ENCODE measurements around the gene TP53. TPM values are rescaled to one million over a fixed set of nuclear protein-coding genes. Genes with fewer than 3 reads are reported as not detected.

Gene TP53
- total and polyA plus RNA-seq, 2 donors from 2014 or later: 14.8 to 66.9 TPM

DNA sequence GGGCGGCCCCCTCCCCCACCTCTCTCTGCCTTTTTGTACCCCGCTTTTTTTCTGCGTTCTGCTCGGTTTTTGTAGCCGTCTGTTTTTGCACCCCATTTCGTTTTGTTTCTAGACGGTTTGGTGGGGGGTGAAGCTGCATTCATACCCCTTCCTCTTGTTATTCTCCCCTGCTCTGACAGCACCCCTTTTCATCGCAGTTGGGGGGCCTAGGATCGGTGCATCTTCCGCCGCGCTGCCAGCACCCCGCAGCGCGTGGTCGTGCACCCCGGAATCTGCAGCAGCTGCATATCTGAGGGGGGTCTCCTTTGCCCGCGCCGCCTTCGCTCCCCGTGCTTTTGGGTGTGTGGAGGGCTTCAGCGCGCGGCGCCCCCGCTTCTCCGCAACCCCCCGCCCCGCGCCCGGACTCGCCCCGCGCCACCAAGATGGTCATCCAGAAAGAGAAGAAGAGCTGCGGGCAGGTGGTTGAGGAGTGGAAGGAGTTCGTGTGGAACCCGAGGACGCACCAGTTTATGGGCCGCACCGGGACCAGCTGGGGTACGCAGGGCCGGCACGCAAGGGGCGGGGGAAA is 36.1 kb downstream of the TP53 start:
- Histone ChIP-seq H3K27ac (ENCODE audit: low read depth in 2 of 2, low read length in 2 of 2) (no peak overlapping the region), H3K9ac (ENCODE audit: low read length in 3 of 3) (peak overlapping the region in 1 of 3 donors; percentile 51), H3K4me3 (ENCODE audit: low read length in 3 of 3) (peak overlapping the region; percentile 26 to 71 (median 47)), H3K4me1 (ENCODE audit: control insufficient read depth in 2 of 3, insufficient read depth in 2 of 3, low read depth in 1 of 3, low read length in 3 of 3) (peaks cover 0 to 6% (median 0%) of the 10 kb centered on the region in 3 donors), H3K9me3 (ENCODE audit: control insufficient read depth in 2 of 3, insufficient read depth in 1 of 3, low read length in 3 of 3) (no peaks in the 10 kb centered on the region), H3K27me3 (ENCODE audit: control insufficient read depth, insufficient read depth, low read length) (no peaks in the 10 kb centered on the region), H3K36me3 (ENCODE audit: control insufficient read depth in 2 of 3, insufficient read depth in 3 of 3, low read length in 3 of 3) (no peaks in the 10 kb centered on the region)
- peak in 1 of 5 donors; percentile 66 for DNase-seq
- TF ChIP-seq, protein P1, sequence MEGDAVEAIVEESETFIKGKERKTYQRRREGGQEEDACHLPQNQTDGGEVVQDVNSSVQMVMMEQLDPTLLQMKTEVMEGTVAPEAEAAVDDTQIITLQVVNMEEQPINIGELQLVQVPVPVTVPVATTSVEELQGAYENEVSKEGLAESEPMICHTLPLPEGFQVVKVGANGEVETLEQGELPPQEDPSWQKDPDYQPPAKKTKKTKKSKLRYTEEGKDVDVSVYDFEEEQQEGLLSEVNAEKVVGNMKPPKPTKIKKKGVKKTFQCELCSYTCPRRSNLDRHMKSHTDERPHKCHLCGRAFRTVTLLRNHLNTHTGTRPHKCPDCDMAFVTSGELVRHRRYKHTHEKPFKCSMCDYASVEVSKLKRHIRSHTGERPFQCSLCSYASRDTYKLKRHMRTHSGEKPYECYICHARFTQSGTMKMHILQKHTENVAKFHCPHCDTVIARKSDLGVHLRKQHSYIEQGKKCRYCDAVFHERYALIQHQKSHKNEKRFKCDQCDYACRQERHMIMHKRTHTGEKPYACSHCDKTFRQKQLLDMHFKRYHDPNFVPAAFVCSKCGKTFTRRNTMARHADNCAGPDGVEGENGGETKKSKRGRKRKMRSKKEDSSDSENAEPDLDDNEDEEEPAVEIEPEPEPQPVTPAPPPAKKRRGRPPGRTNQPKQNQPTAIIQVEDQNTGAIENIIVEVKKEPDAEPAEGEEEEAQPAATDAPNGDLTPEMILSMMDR (IDR thresholded peaks at IDR 0.05; ENCODE audit: borderline replicate concordance, extremely low read depth, insufficient read depth): no peak
- intact Hi-C loops (cut with DNase I): no loop called here
- FAIRE-seq: no peak

DNA sequence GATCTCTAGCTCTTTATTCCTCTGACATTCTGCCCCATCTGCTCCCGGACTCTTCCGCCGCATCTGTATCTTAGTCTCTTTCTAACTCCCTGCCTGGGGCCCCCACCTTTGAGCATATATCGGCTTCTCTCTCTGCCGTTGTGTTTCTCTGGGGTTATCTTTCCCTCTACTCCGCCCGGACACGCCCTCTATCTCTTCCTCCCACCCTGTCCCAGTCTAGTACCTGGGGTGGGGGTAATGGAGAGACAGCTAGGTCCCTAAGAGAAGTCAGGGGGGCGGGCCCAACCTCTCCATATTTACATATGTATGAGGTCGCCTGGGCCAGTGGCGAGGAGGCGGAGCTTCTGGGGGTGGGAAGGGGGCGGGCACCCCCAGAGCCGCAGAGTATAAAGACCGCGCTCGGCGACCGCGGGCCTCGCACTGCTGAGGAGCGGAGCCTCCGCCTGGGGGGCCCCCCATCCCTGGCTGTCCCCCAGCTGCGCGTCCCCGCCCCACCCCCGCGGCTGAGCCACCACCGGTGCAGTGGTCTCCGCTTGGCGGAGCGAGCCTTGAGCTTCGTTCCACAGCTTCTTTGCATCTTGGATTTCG is 36.7 kb downstream of the TP53 start, which contains the start of gene ATP1B2:
ATP1B2 (plus strand) TSS at position 418 of the 588 bp plus-strand sequence. CDS start 593 bp downstream, outside the sequence.
- H3K36me3 ChIP-seq (ENCODE audit: control insufficient read depth in 2 of 3, insufficient read depth in 3 of 3, low read length in 3 of 3): no peaks in the 10 kb centered on the region
- no peaks in the 10 kb centered on the region for H3K9me3 ChIP-seq (ENCODE audit: control insufficient read depth in 2 of 3, insufficient read depth in 1 of 3, low read length in 3 of 3)
- intact Hi-C loops (cut with DNase I): no loop called here
- FAIRE-seq: no peak
- no peaks in the 10 kb centered on the region for H3K27me3 ChIP-seq (ENCODE audit: control insufficient read depth, insufficient read depth, low read length)
- peak within 1 kb of the TSS; percentile 26 to 71 (median 47) for H3K4me3 ChIP-seq (ENCODE audit: low read length in 3 of 3)
- DNase-seq: peak; percentile 81 to 91 (median 88)
- peaks cover 0 to 6% (median 0%) of the 10 kb centered on the region in 3 donors for H3K4me1 ChIP-seq (ENCODE audit: control insufficient read depth in 2 of 3, insufficient read depth in 2 of 3, low read depth in 1 of 3, low read length in 3 of 3)
- no peak within 1 kb of the TSS for H3K27ac ChIP-seq (ENCODE audit: low read depth in 2 of 2, low read length in 2 of 2)
- TF ChIP-seq, protein P1 (IDR thresholded peaks at IDR 0.05; ENCODE audit: borderline replicate concordance, extremely low read depth, insufficient read depth): no peak
- peak within 1 kb of the TSS in 1 of 3 donors; percentile 51 for H3K9ac ChIP-seq (ENCODE audit: low read length in 3 of 3)

DNA sequence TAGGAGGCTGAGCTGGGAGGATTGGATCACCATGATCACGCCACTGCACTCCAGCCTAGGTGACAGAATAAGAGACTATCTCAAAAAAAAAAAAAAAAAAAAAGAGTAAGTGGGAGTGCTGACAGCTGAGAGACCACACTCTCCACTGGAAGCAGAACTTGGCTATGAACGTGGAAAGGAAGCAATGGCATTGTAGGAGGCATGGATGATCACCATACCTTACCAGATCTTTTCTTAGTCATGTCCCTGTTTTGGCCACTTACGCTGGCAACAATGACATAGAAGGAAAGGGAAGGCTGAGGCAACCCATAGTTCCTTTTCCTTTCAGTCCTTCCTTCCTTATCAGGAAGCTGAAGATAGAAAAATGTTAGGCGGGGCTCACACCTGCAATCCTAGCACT is 40.3 kb downstream of the TP53 start:
- H3K9me3 ChIP-seq (ENCODE audit: control insufficient read depth in 2 of 3, insufficient read depth in 1 of 3, low read length in 3 of 3): no peaks in the 10 kb centered on the region
- no peak overlapping the region for H3K9ac ChIP-seq (ENCODE audit: low read length in 3 of 3)
- TF ChIP-seq, protein P1 (IDR thresholded peaks at IDR 0.05; ENCODE audit: borderline replicate concordance, extremely low read depth, insufficient read depth): no peak
- no peak for DNase-seq
- intact Hi-C loops (cut with DNase I): no loop called here
- no peak overlapping the region for H3K4me3 ChIP-seq (ENCODE audit: low read length in 3 of 3)
- no peaks in the 10 kb centered on the region for H3K27me3 ChIP-seq (ENCODE audit: control insufficient read depth, insufficient read depth, low read length)
- H3K36me3 ChIP-seq (ENCODE audit: control insufficient read depth in 2 of 3, insufficient read depth in 3 of 3, low read length in 3 of 3): no peaks in the 10 kb centered on the region
- FAIRE-seq: no peak
- peaks cover 0 to 6% (median 0%) of the 10 kb centered on the region in 3 donors for H3K4me1 ChIP-seq (ENCODE audit: control insufficient read depth in 2 of 3, insufficient read depth in 2 of 3, low read depth in 1 of 3, low read length in 3 of 3)
- H3K27ac ChIP-seq (ENCODE audit: low read depth in 2 of 2, low read length in 2 of 2): no peak overlapping the region

All from kidney (tissue), 14 donors.